Retinal pigment epithelial cell (primary cell): ENCODE measurements around the gene CCDC141.
"Not testable (repeated sequence)": the region's sequence is repeated elsewhere in the genome, so short reads cannot be mapped to it uniquely, and the experiment has no call there.

ENCODE experiments used
- DNase-seq: peaks from one replicate; pipeline ENCODE4 v3.0.0-alpha.2; 2010; ENCODE audit warnings: low read depth
- H3K4me3 ChIP-seq: 2 replicates; pipeline ENCODE4 v1.5.1; 2011; ENCODE audit warnings: mild to moderate bottlenecking, low read length, control low read depth, moderate library complexity
- CTCF ChIP-seq: conservative IDR thresholded peaks from 2 replicates; pipeline ENCODE4 v1.5.1; 2011; ENCODE audit warnings: low read depth, low read length, control low read depth, inconsistent platforms

The CCDC141 gene

GRCh38 chr2:178994264-178994663 lies 55.7 kb downstream of the CCDC141 start:
- no peak overlapping the region for H3K4me3 ChIP-seq
- no peak for TF ChIP-seq CTCF
- no peak for DNase-seq

GRCh38 chr2:178993788-178994187 lies 56.1 kb downstream of the CCDC141 start:
- no peak for TF ChIP-seq CTCF
- H3K4me3 ChIP-seq = no peak overlapping the region

GRCh38 chr2:178992719-178993118 lies 57.2 kb downstream of the CCDC141 start:
- not testable (repeated sequence) for H3K4me3 ChIP-seq, DNase-seq
- peak; percentile 37 for TF ChIP-seq CTCF

More at GRCh38 chr2:178993788-178994187, 56.1 kb downstream of the CCDC141 start:
- DNase-seq = no peak

DNA sequence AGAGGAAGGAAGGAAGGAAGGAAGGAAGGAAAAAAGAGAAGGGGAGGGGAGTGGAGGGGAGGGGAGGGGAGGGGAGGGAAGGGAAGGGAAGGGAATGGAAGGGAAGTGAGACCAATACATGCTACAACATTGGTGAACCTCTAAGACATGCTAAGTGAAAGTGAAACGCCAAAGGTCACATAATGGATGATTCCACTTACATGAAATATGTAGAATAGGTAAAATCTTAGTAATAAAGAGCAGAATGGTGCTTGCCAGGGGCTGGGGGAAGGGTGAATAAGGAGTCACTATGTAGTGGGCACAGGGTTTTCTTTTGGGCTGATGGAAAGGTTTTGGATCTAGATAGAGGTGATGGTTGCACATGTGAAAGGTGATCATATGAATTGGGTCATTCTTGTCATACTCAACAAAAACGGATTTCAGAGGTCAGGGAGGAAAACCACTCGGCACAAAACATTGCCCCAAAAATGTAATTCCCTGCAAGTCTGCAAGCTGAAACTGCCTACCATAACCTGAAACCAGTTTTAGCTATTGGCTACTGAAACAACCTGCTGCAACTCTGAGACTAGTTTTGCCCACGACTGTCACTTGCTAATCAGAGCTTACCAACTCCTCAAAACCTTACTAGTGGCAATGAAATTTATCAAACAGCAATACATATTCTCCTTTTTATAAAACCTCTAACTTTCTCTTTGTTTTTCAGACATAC lies 59.2 kb downstream of the CCDC141 start:
- no peak overlapping the region for H3K4me3 ChIP-seq
- TF ChIP-seq CTCF = no peak
- DNase-seq = no peak

GRCh38 chr2:178989424-178989823 lies 60.5 kb downstream of the CCDC141 start:
- DNase-seq, H3K4me3 ChIP-seq: not testable (repeated sequence)

DNA sequence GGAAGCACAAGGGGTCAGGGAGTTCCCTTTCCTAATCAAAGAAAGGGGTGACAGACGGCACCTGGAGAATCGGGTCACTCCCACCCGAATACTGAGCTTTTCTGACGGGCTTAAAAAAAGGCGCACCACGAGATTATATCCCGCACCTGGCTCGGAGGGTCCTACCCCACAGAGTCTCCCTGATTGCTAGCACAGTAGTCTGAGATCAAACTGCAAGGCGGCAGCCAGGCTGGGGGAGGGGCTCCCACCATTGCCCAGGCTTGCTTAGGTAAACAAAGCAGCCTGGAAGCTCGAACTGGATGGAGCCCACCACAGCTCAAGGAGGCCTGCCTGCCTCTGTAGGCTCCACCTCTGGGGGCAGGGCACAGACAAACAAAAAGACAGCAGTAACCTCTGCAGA lies 67.3 kb downstream of the CCDC141 start:
- DNase-seq = not testable (repeated sequence)

DNA sequence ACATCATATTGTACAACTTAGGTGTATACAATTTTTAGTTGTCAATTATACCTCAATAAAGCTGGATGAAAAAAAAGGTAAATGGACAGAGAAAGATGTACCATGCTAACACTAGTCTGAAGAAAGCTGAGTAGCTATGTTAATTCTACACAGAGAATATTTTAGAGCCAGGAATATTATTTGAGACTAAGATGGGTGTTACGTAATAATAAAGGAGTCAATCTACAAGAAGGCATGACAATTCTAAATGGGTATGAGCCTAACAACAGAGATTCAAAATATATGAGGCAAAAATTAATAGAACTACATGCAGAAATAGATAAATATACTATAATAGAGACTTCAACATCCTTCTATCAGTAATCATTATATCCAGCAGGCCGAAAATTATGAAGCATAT lies 69.1 kb downstream of the CCDC141 start:
- no peak overlapping the region for H3K4me3 ChIP-seq
- TF ChIP-seq CTCF = no peak
- no peak for DNase-seq

More for the DNA sequence above, 67.3 kb downstream of the CCDC141 start:
- not testable (repeated sequence) for H3K4me3 ChIP-seq

- no peak overlapping the region for H3K4me3 ChIP-seq
- TF ChIP-seq CTCF = no peak
- DNase-seq = no peak
Measured at GRCh38 chr2:178978667-178979066, 71.3 kb downstream of the CCDC141 start.
